HepG2 (cell line): ENCODE measurements around the gene ALG8. TPM values are rescaled to one million over a fixed set of nuclear protein-coding genes. Genes with fewer than 3 reads are reported as not detected.

Experiments used
- ATAD3A ChIP-seq: sonication (generic); formaldehyde crosslinking; IDR thresholded peaks from 2 replicates; pipeline ENCODE4 v1.4.0; 2020; ENCODE audit warnings: missing genetic modification reagents
- CREM ChIP-seq, 2 experiments: sonication (generic) in 1 of 2; formaldehyde crosslinking in 1 of 2; IDR thresholded peaks; 2 replicates each; pipeline versions ENCODE4 v1.4.0 to v1.6.1; 2016 to 2020; ENCODE audit warnings: antibody characterized with exemption in 1 of 2, mild to moderate bottlenecking in 1 of 2, missing genetic modification reagents in 1 of 2
- DR1 ChIP-seq: sonication (generic); formaldehyde crosslinking; IDR thresholded peaks from 2 replicates; pipeline ENCODE4 v1.8.0; 2021; ENCODE audit warnings: mild to moderate bottlenecking, missing genetic modification reagents, inconsistent platforms
- FOXA3 ChIP-seq: IDR thresholded peaks from 2 replicates; pipeline ENCODE4 v1.6.1; 2016; ENCODE audit warnings: missing genetic modification reagents, missing compliant biosample characterization
- MIER2 ChIP-seq: IDR thresholded peaks from 2 replicates; pipeline ENCODE4 v1.6.1; 2016; ENCODE audit warnings: missing biosample characterization, missing genetic modification reagents
- NFKB2 ChIP-seq: sonication (generic); formaldehyde crosslinking; IDR thresholded peaks from 2 replicates; pipeline ENCODE4 v1.4.0; 2020; ENCODE audit warnings: missing genetic modification reagents, borderline replicate concordance
- POGZ ChIP-seq: sonication (generic); formaldehyde crosslinking; IDR thresholded peaks from 2 replicates; pipeline ENCODE4 v1.4.0; 2020; ENCODE audit warnings: mild to moderate bottlenecking, missing genetic modification reagents
- PRMT3 ChIP-seq: sonication (generic); formaldehyde crosslinking; IDR thresholded peaks from 2 replicates; pipeline ENCODE4 v1.8.1; 2022; ENCODE audit warnings: low read depth, mild to moderate bottlenecking, moderate library complexity, missing genetic modification reagents, borderline replicate concordance
- RBFOX2 ChIP-seq: fragments of 200-400 bp; formaldehyde crosslinking; IDR thresholded peaks from 2 replicates; pipeline ENCODE4 v1.6.1; 2017; ENCODE audit warnings: low read depth, mild to moderate bottlenecking, low read length
- SMC3 ChIP-seq: IDR thresholded peaks from 2 replicates; pipeline ENCODE4 v1.6.1; 2011; ENCODE audit warnings: low read length, improper control_type of control experiment
- ZBTB21 ChIP-seq: sonication (generic); formaldehyde crosslinking; IDR thresholded peaks from 2 replicates; pipeline ENCODE4 v1.4.0; 2020; ENCODE audit warnings: missing genetic modification reagents
- ZNF232 ChIP-seq: sonication (generic); formaldehyde crosslinking; IDR thresholded peaks from 2 replicates; pipeline ENCODE4 v1.4.0; 2020; ENCODE audit warnings: missing genetic modification reagents, borderline replicate concordance
- ZNF34 ChIP-seq: sonication (generic); formaldehyde crosslinking; IDR thresholded peaks from 2 replicates; pipeline ENCODE4 v1.4.0; 2020; ENCODE audit warnings: mild to moderate bottlenecking, missing genetic modification reagents, borderline replicate concordance
- ZSCAN25 ChIP-seq: sonication (generic); formaldehyde crosslinking; IDR thresholded peaks from 2 replicates; pipeline ENCODE4 v1.8.0; 2022; ENCODE audit warnings: mild to moderate bottlenecking, missing genetic modification reagents
- polyA plus RNA-seq, 8 experiments: library from polyadenylated mRNA; depleted of rRNA in 3 of 8; stranded (reverse) in 7 of 8; unstranded in 1 of 8; fragments of >200 nt; fragmentation: Illumina TruSeq in 4 of 8; extraction: Trizol in 4 of 8; gene quantifications; 2 replicates each; pipeline versions ENCODE4 v1.2.1 to v1.2.3, GENCODE V29; 2011 to 2016; ENCODE audit warnings: low read depth in 4 of 8, missing spikeins in 1 of 8, mixed read lengths in 1 of 8; ENCODE audit not compliant: insufficient read depth in 1 of 8
- total RNA-seq, 5 experiments: library from RNA; depleted of rRNA; stranded (reverse); fragments of >200 nt; fragmentation: Illumina TruSeq; extraction: Trizol; gene quantifications; 2 replicates each; pipeline ENCODE4 v1.2.3, GENCODE V29; 2016; ENCODE audit warnings: low read depth in 1 of 5
- TF ChIP-seq, protein P1 (sequence below): sonication (generic); formaldehyde crosslinking; IDR thresholded peaks from 2 replicates; pipeline ENCODE4 v1.5.0; 2020; ENCODE audit warnings: missing genetic modification reagents
- TF ChIP-seq, protein P2 (sequence below): sonication (generic); formaldehyde crosslinking; IDR thresholded peaks from 2 replicates; pipeline ENCODE4 v1.5.0; 2020; ENCODE audit warnings: missing genetic modification reagents
- TF ChIP-seq, protein P3 (sequence below): sonication (generic); formaldehyde crosslinking; IDR thresholded peaks from 2 replicates; pipeline ENCODE4 v1.8.0; 2022; ENCODE audit warnings: mild to moderate bottlenecking, missing genetic modification reagents, moderate library complexity
- TF ChIP-seq, protein P4 (sequence below): sonication (generic); formaldehyde crosslinking; IDR thresholded peaks from 2 replicates; pipeline ENCODE4 v1.4.0; 2020; ENCODE audit warnings: mild to moderate bottlenecking, missing genetic modification reagents, borderline replicate concordance
- TF ChIP-seq, protein P5 (sequence below): sonication (generic); formaldehyde crosslinking; IDR thresholded peaks from 2 replicates; pipeline ENCODE4 v1.4.0; 2020; ENCODE audit warnings: missing genetic modification reagents, borderline replicate concordance

Gene ALG8
- total and polyA plus RNA-seq, 2 of the 13 experiments (the other 11 are each of a cell fraction or from before 2014, with no cell fraction given): 75.8 to 88.0 TPM

DNA sequence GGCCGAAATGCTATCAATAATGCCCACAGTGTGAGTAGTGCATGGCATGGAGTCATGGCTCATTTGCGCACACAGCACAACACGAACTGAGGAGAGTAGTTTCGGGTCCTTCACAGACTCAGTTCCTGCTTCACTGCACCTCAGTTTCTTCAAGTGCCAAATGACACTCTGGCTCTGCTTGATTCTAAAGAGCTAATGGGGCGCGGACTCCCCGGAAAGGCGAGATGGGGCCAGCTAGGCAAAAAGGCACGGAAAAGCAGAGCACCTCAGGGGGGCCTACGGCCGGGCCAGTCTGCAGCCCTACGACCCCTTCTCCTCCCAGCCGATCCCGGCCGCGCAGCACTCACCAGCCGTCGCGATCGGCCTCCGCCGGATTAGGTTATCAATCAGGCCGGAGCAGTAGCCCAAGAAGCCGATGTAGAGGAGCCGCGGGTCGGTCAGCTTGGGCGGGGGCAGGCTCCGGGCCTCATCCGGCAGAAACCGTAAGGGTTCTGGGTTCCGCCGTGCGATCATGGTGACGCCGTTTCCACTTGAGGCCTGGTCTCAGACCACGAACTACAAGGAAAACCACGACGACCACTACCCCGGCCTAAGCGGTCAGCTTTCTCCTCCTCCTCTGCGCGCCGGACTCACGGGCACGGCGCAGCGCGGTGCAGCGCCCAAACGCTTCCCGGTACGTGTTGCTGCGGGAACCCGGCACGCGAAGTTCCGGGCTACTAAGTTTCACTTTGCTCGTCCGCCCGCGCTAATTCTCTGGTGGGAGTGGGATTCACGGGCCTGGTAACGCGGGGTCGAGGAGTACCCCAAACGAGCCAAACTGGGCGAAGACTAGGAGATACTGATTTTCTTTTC is 60.0 kb downstream of the ALG8 start, which contains the start of gene NDUFC2 (continued):
- TF ChIP-seq CREM (IDR thresholded peaks at IDR 0.05) (peak; percentile 54; the same call in 1 of the 2 replicates), CREM (CRISPR knock-in tag; IDR thresholded peaks at IDR 0.05) (0 out of 2 replicates have a peak, but pooled peaks have one; percentile 41), PRMT3 (CRISPR knock-in tag) (0 out of 2 replicates have a peak, but pooled peaks have one; percentile 81), MIER2 (CRISPR knock-in tag) (0 out of 2 replicates have a peak, but pooled peaks have one; percentile 72), ZSCAN25 (peak; percentile 82), POGZ (CRISPR knock-in tag) (peak; percentile 96), RBFOX2 (peak; percentile 97), FOXA3 (CRISPR knock-in tag) (peak; percentile 82), ZNF34 (CRISPR knock-in tag) (peak; percentile 98; the same call in 1 of the 2 replicates), DR1 (peak; percentile 82), ZBTB21 (CRISPR knock-in tag) (peak; percentile 46; the same call in 1 of the 2 replicates), SMC3 (no peak; the same call in 1 of the 2 replicates), ZNF232 (CRISPR knock-in tag) (peak; percentile 97), NFKB2 (CRISPR knock-in tag) (peak; percentile 68; the same call in 1 of the 2 replicates), ATAD3A (CRISPR knock-in tag) (peak; percentile 24; the same call in 1 of the 2 replicates)
- TF ChIP-seq, protein P1, sequence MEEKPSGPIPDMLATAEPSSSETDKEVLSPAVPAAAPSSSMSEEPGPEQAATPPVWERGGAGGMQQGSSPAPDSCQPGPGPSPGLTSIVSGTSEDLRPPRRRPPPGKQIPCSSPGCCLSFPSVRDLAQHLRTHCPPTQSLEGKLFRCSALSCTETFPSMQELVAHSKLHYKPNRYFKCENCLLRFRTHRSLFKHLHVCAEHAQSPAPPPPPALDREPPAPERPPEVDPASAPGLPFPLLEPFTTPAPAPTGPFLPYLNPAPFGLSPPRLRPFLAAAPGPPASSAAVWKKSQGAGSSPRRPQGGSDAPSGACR: peak; percentile 78; the same call in 1 of the 2 replicates
- TF ChIP-seq, protein P2, sequence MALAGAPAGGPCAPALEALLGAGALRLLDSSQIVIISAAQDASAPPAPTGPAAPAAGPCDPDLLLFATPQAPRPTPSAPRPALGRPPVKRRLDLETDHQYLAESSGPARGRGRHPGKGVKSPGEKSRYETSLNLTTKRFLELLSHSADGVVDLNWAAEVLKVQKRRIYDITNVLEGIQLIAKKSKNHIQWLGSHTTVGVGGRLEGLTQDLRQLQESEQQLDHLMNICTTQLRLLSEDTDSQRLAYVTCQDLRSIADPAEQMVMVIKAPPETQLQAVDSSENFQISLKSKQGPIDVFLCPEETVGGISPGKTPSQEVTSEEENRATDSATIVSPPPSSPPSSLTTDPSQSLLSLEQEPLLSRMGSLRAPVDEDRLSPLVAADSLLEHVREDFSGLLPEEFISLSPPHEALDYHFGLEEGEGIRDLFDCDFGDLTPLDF: peak; percentile 70
- TF ChIP-seq, protein P3, sequence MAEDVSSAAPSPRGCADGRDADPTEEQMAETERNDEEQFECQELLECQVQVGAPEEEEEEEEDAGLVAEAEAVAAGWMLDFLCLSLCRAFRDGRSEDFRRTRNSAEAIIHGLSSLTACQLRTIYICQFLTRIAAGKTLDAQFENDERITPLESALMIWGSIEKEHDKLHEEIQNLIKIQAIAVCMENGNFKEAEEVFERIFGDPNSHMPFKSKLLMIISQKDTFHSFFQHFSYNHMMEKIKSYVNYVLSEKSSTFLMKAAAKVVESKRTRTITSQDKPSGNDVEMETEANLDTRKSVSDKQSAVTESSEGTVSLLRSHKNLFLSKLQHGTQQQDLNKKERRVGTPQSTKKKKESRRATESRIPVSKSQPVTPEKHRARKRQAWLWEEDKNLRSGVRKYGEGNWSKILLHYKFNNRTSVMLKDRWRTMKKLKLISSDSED (CRISPR knock-in tag): peak; percentile 87
- TF ChIP-seq, protein P4, sequence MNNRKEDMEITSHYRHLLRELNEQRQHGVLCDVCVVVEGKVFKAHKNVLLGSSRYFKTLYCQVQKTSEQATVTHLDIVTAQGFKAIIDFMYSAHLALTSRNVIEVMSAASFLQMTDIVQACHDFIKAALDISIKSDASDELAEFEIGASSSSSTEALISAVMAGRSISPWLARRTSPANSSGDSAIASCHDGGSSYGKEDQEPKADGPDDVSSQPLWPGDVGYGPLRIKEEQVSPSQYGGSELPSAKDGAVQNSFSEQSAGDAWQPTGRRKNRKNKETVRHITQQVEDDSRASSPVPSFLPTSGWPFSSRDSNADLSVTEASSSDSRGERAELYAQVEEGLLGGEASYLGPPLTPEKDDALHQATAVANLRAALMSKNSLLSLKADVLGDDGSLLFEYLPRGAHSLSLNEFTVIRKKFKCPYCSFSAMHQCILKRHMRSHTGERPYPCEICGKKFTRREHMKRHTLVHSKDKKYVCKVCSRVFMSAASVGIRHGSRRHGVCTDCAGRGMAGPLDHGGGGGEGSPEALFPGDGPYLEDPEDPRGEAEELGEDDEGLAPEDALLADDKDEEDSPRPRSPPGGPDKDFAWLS (CRISPR knock-in tag): no peak
- TF ChIP-seq, protein P5, sequence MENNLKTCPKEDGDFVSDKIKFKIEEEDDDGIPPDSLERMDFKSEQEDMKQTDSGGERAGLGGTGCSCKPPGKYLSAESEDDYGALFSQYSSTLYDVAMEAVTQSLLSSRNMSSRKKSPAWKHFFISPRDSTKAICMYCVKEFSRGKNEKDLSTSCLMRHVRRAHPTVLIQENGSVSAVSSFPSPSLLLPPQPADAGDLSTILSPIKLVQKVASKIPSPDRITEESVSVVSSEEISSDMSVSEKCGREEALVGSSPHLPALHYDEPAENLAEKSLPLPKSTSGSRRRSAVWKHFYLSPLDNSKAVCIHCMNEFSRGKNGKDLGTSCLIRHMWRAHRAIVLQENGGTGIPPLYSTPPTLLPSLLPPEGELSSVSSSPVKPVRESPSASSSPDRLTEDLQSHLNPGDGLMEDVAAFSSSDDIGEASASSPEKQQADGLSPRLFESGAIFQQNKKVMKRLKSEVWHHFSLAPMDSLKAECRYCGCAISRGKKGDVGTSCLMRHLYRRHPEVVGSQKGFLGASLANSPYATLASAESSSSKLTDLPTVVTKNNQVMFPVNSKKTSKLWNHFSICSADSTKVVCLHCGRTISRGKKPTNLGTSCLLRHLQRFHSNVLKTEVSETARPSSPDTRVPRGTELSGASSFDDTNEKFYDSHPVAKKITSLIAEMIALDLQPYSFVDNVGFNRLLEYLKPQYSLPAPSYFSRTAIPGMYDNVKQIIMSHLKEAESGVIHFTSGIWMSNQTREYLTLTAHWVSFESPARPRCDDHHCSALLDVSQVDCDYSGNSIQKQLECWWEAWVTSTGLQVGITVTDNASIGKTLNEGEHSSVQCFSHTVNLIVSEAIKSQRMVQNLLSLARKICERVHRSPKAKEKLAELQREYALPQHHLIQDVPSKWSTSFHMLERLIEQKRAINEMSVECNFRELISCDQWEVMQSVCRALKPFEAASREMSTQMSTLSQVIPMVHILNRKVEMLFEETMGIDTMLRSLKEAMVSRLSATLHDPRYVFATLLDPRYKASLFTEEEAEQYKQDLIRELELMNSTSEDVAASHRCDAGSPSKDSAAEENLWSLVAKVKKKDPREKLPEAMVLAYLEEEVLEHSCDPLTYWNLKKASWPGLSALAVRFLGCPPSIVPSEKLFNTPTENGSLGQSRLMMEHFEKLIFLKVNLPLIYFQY (CRISPR knock-in tag): peak; percentile 68; the same call in 1 of the 2 replicates
